GM19025 (cell line): Measurements from ENCODE around the gene SLX4.

Experiments used
- ATAC-seq: cut with Tn5 transposase; IDR thresholded peaks from one replicate; pipeline ENCODE4 v1.9.1; 2021; ENCODE audit warnings: mild to moderate bottlenecking, low read depth, moderate library complexity; ENCODE audit not compliant: unreplicated experiment

The SLX4 gene

GRCh38 chr16:3602320-3602653 is 9.1 kb downstream of the SLX4 start:
- ATAC-seq, result no peak

GRCh38 chr16:3601614-3602319 is 9.6 kb downstream of the SLX4 start:
- ATAC-seq, result no peak

- no peak for ATAC-seq
Measured at GRCh38 chr16:3599922-3600321, 11.5 kb downstream of the SLX4 start.

- ATAC-seq, result no peak
Measured at GRCh38 chr16:3599121-3599520, 12.3 kb downstream of the SLX4 start.

- ATAC-seq, result no peak
Measured at GRCh38 chr16:3598236-3598635, 13.2 kb downstream of the SLX4 start.

GRCh38 chr16:3597676-3598075 is 13.7 kb downstream of the SLX4 start:
- ATAC-seq, result no peak

GRCh38 chr16:3597226-3597625 is 14.2 kb downstream of the SLX4 start:
- ATAC-seq, result no peak

- no peak for ATAC-seq
Measured at GRCh38 chr16:3596101-3596861, 15.1 kb downstream of the SLX4 start.

GRCh38 chr16:3595521-3596021 is 15.8 kb downstream of the SLX4 start:
- ATAC-seq, result no peak

GRCh38 chr16:3595110-3595486 is 16.3 kb downstream of the SLX4 start:
- ATAC-seq, result no peak

- ATAC-seq, result no peak
Measured at GRCh38 chr16:3594316-3595109, 16.9 kb downstream of the SLX4 start.

- no peak for ATAC-seq
Measured at GRCh38 chr16:3592559-3592958, 18.8 kb downstream of the SLX4 start.

- no peak for ATAC-seq
Measured at GRCh38 chr16:3591991-3592390, 19.4 kb downstream of the SLX4 start.

GRCh38 chr16:3591436-3591803 is 20.0 kb downstream of the SLX4 start:
- no peak for ATAC-seq

GRCh38 chr16:3590736-3591435 is 20.5 kb downstream of the SLX4 start:
- no peak for ATAC-seq

GRCh38 chr16:3589991-3590701 is 21.3 kb downstream of the SLX4 start:
- ATAC-seq, result no peak

GRCh38 chr16:3589441-3589921 is 21.9 kb downstream of the SLX4 start:
- no peak for ATAC-seq

- ATAC-seq, result no peak
Measured at GRCh38 chr16:3589001-3589400, 22.4 kb downstream of the SLX4 start.

GRCh38 chr16:3587547-3588110 is 23.8 kb downstream of the SLX4 start:
- no peak for ATAC-seq

- ATAC-seq, result no peak
Measured at GRCh38 chr16:3584412-3584811, 27.0 kb downstream of the SLX4 start.
